IMR-90 (cell line): ENCODE data around the gene CDC45.

Source experiments
- BHLHE40 ChIP-seq: fragments of 150-350 bp; IDR thresholded peaks from 2 replicates; pipeline ENCODE4 v1.6.1; 2016; ENCODE audit warnings: mild to moderate bottlenecking, low read depth, low read length
- CEBPB ChIP-seq: IDR thresholded peaks from 2 replicates; pipeline ENCODE4 v1.6.1; 2012; ENCODE audit warnings: low read depth, low read length, improper control_type of control experiment
- CTCF ChIP-seq: conservative IDR thresholded peaks from 2 replicates; pipeline ENCODE4 v1.5.1; 2012; ENCODE audit warnings: mild to moderate bottlenecking, low read depth, low read length, improper control_type of control experiment
- FOS ChIP-seq: fragments of 150-350 bp; IDR thresholded peaks from 2 replicates; pipeline ENCODE4 v1.6.1; 2016; ENCODE audit warnings: low read depth, low read length
- MXI1 ChIP-seq: IDR thresholded peaks from 2 replicates; pipeline ENCODE4 v1.6.1; 2012; ENCODE audit warnings: low read depth, mild to moderate bottlenecking, low read length, moderate library complexity, borderline replicate concordance
- POLR2A ChIP-seq: IDR thresholded peaks from 2 replicates; pipeline ENCODE4 v1.6.1; 2012; ENCODE audit warnings: mild to moderate bottlenecking, low read depth, low read length
- RAD21 ChIP-seq: IDR thresholded peaks from 2 replicates; pipeline ENCODE4 v1.6.1; 2012; ENCODE audit warnings: low read length, improper control_type of control experiment
- RCOR1 ChIP-seq: IDR thresholded peaks from 2 replicates; pipeline ENCODE4 v1.6.1; 2012; ENCODE audit warnings: mild to moderate bottlenecking, low read length, improper control_type of control experiment; ENCODE audit not compliant: insufficient replicate concordance
- SMC3 ChIP-seq: fragments of 150-350 bp; IDR thresholded peaks from 2 replicates; pipeline ENCODE4 v1.6.1; 2016; ENCODE audit warnings: low read depth, mild to moderate bottlenecking, antibody characterized with exemption, low read length, moderate library complexity
- TF ChIP-seq, protein P1 (sequence below): fragments of 150-350 bp; IDR thresholded peaks from 2 replicates; pipeline ENCODE4 v1.6.1; 2016; ENCODE audit warnings: low read depth, mild to moderate bottlenecking, low read length, moderate library complexity, borderline replicate concordance

DNA sequence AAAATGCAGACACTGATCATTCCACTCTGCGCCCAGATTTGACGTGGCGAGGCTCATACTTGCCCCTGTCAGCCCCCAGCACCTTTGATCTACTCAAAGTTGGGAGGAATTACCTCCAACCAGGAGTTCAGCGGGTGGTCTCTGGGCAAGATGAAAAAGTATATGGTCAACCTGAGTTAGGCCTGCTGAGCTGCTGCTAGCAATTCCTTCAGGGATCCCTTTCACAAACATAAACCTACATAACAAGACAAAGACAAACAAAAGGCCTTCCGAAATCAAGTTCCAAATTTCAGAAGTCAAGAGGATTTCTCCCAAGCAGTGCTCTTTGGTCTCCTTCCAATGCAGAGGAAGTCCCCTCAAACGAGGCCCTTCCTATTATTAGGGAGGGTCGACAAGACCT lies 23.6 kb downstream of the CDC45 start:
- TF ChIP-seq CTCF (no peak), MXI1 (no peak), SMC3 (no peak), POLR2A (no peak), FOS (no peak), RAD21 (no peak), BHLHE40 (no peak), CEBPB (no peak), RCOR1 (no peak)
- TF ChIP-seq, protein P1, sequence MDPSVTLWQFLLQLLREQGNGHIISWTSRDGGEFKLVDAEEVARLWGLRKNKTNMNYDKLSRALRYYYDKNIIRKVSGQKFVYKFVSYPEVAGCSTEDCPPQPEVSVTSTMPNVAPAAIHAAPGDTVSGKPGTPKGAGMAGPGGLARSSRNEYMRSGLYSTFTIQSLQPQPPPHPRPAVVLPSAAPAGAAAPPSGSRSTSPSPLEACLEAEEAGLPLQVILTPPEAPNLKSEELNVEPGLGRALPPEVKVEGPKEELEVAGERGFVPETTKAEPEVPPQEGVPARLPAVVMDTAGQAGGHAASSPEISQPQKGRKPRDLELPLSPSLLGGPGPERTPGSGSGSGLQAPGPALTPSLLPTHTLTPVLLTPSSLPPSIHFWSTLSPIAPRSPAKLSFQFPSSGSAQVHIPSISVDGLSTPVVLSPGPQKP: no peak
